A673 (cell line): ENCODE data around the gene STT3A.

Experiments used
- EZH2 ChIP-seq: fragments of 200-600 bp; sonication (generic); IDR thresholded peaks from 2 replicates; pipeline ENCODE4 v1.6.1; 2017; ENCODE audit warnings: borderline replicate concordance, low read depth, mild to moderate bottlenecking, mixed read lengths, antibody characterized with exemption, low read length; ENCODE audit not compliant: poor library complexity, severe bottlenecking
- TF ChIP-seq, protein P1 (sequence below): fragments of 300-800, 200-600 bp; sonication (generic); conservative IDR thresholded peaks from 2 replicates; pipeline ENCODE4 v1.5.1; 2017; ENCODE audit warnings: low read depth, mild to moderate bottlenecking, antibody characterized with exemption, low read length, moderate library complexity, mixed read lengths

DNA sequence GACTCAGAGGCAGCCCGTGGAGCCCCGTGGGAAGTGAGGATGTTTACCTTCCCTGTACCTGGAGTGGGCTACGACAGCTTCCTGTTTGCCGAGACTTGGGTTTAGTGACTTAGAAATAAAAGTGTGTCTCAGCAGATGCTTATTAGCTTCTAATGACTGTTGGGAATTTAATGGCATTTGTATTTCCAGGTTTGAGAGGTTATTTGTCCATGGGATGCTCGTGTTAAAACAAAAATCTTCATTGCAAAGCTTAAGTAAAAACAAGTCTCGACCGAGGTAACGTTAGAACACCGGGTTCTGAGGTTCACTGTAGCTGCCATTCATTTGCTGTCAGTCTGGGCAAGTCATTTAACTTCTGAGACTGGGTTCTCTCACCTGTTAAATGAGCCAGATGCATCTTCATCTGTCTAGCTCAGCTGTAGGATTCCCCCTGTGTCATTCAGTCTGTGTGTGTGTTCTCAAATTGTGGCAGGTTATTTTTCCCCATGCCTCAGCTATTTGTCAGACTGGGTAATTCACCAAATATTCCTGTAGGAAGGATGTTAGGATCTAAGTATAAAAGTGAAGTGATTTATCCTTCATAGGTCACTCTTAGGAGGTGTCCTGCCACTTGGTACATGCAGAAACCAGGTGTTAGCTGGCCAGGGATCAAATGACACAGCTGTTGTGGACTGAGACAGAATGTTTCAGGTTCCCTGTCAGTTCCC, 22.6 kb upstream of the STT3A start:
- no peak for TF ChIP-seq EZH2
- TF ChIP-seq, protein P1, sequence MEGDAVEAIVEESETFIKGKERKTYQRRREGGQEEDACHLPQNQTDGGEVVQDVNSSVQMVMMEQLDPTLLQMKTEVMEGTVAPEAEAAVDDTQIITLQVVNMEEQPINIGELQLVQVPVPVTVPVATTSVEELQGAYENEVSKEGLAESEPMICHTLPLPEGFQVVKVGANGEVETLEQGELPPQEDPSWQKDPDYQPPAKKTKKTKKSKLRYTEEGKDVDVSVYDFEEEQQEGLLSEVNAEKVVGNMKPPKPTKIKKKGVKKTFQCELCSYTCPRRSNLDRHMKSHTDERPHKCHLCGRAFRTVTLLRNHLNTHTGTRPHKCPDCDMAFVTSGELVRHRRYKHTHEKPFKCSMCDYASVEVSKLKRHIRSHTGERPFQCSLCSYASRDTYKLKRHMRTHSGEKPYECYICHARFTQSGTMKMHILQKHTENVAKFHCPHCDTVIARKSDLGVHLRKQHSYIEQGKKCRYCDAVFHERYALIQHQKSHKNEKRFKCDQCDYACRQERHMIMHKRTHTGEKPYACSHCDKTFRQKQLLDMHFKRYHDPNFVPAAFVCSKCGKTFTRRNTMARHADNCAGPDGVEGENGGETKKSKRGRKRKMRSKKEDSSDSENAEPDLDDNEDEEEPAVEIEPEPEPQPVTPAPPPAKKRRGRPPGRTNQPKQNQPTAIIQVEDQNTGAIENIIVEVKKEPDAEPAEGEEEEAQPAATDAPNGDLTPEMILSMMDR, result no peak
